ENCODE measurements around the gene WRNIP1. TPM values are rescaled to one million over a fixed set of nuclear protein-coding genes. Genes with fewer than 3 reads are reported as not detected.
A peak's percentile ranks its signal among the peaks of the same experiment; 100 is the strongest.

WRNIP1 gene
- total RNA-seq, result 10 to 100 TPM; 70.6 to 99.9 (median 84.1) TPM

DNA sequence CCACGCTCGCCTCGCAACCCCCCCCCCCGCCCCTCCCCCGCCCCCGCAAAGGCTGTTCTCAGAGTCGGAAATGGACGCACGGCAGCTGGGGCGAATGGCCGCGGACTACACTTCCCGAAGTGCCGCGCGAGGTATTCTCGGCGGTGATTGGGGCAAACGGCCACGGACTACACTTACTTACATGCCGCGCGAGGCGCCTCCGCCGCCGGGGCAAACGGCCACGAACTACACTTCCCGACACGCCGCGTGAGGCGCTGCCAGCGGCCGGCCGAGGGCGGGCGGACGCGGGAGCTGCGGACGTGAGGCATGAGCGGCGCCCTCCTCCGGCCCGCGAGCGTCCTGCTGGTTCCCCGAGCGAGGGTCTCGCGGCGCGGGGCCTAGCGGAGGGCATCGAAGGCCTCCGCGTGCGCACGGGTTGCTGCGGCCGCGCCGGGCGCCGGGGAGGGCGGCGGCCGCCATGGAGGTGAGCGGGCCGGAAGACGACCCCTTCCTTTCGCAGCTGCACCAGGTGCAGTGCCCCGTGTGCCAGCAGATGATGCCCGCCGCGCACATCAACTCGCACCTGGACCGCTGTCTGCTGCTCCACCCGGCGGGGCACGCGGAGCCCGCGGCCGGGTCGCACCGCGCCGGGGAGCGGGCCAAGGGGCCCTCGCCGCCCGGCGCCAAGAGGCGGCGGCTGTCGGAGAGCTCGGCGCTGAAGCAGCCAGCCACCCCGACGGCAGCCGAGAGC, at the start of gene WRNIP1:
TSS of gene WRNIP1 (plus strand) at position 228 of the 730 bp plus-strand sequence. CDS start at position 458, 230 bp downstream.
- TF ChIP-seq POLR2A (IDR thresholded peaks at IDR 0.05), result peak; percentile 75 to 97
- TF ChIP-seq, protein P1, sequence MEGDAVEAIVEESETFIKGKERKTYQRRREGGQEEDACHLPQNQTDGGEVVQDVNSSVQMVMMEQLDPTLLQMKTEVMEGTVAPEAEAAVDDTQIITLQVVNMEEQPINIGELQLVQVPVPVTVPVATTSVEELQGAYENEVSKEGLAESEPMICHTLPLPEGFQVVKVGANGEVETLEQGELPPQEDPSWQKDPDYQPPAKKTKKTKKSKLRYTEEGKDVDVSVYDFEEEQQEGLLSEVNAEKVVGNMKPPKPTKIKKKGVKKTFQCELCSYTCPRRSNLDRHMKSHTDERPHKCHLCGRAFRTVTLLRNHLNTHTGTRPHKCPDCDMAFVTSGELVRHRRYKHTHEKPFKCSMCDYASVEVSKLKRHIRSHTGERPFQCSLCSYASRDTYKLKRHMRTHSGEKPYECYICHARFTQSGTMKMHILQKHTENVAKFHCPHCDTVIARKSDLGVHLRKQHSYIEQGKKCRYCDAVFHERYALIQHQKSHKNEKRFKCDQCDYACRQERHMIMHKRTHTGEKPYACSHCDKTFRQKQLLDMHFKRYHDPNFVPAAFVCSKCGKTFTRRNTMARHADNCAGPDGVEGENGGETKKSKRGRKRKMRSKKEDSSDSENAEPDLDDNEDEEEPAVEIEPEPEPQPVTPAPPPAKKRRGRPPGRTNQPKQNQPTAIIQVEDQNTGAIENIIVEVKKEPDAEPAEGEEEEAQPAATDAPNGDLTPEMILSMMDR (IDR thresholded peaks at IDR 0.05), result peak in 5 of 6 experiments; percentile 45 to 83 (median 73)
- 0% methylated on average over 1 of the region's 104 CpGs; no CpG with 5 or more reads in 1 of the 2 donors for WGBS, 2 donors
- Histone ChIP-seq H3K4me3 (replicated peaks in 1 of 3) (peak within 1 kb of the TSS; percentile 77 to 79 (median 79)), H3K36me3 (no peaks in the 10 kb centered on the region), H3K9me3 (no peaks in the 10 kb centered on the region), H3K4me1 (peaks cover 29% of the 10 kb centered on the region in 2 donors), H3K27ac (peak within 1 kb of the TSS; percentile 94 to 98 (median 95)), H3K27me3 (no peaks in the 10 kb centered on the region)
- intact Hi-C loops (cut with DNase I), result no loop called here
- DNase-seq, result peak; percentile 99 to 100

DNA sequence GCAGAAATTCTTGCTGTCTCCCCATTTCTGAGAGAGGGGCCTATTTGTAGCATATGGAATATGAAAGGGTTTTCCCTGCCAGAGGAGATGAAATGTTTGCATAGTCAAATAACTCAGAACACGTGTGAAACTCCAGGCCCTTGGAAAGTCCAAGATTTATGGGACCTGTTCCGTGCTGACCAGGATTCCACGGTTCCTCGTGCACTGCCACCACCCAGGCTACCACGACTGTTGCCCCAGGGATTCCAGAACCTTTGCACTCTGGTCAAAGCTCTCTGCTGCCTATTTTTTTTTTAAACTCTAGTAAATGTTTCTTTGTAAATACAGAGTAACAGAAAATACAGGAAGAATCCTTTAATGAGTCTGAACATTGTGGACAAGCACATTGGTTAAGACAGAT, 49.5 kb upstream of the WRNIP1 start:
- Histone ChIP-seq H3K4me3 (replicated peaks in 1 of 3) (no peak overlapping the region), H3K27ac (no peak overlapping the region), H3K9me3 (no peaks in the 10 kb centered on the region), H3K36me3 (no peaks in the 10 kb centered on the region), H3K4me1 (no peaks in the 10 kb centered on the region), H3K27me3 (no peaks in the 10 kb centered on the region)
- DNase-seq, result no peak
- intact Hi-C loops (cut with DNase I), result no loop called here
- no peak for TF ChIP-seq POLR2A (IDR thresholded peaks at IDR 0.05)
- TF ChIP-seq, protein P1 (IDR thresholded peaks at IDR 0.05), result no peak
- WGBS, 2 donors, result 83 to 89% methylated on average over 5 of the region's 5 CpGs

- H3K27me3 ChIP-seq, result no peaks in the 10 kb centered on the region
- no peaks in the 10 kb centered on the region for H3K36me3 ChIP-seq
- no peak for DNase-seq
- TF ChIP-seq, protein P1 (IDR thresholded peaks at IDR 0.05), result no peak
- TF ChIP-seq POLR2A (IDR thresholded peaks at IDR 0.05), result no peak
- WGBS, 2 donors, result 86 to 89% methylated on average over 9 of the region's 9 CpGs
- H3K9me3 ChIP-seq, result no peaks in the 10 kb centered on the region
- no peak overlapping the region for H3K4me3 ChIP-seq (replicated peaks in 1 of 3)
- intact Hi-C loops (cut with DNase I), result no loop called here
- no peaks in the 10 kb centered on the region for H3K4me1 ChIP-seq
- no peak overlapping the region for H3K27ac ChIP-seq
Observed at GRCh38 chr6:2716936-2717700, 48.1 kb upstream of the WRNIP1 start.

DNA sequence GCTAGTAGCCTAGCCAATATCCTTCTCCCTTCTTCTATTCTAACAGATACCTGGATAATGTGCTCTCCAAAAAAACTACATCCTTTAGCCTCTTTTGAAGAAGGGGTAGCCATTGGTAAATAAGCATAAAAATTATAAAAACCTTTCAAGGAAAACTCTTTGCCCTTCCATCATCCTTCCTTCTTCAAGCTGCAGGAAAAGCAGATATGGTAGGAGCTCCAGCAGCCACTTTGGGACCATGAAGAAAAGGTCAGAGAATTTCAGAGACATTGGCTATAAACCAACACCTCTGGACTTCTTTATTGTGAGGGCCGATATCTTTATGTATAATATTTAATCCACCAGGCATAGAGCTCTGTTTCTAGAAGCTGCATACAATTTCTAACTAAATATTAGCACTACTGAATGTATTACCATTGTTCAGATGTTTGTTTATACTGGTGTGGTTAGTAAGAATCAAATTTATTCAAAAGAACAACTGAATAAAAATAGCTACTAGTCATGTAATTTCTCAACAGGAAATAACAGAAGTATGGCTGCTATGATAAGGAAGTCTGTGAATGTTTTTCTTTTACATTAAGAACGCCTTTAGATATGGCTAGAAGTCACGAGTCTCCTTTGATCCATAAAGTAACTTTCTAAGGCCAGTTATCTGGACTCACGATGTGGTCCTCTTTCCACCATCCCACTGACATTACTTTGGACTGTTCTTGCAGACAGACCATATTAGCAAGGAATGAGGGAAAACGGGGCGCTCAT, 46.7 kb upstream of the WRNIP1 start:
- Histone ChIP-seq H3K9me3 (no peaks in the 10 kb centered on the region), H3K27me3 (no peaks in the 10 kb centered on the region), H3K4me1 (no peaks in the 10 kb centered on the region), H3K27ac (no peak overlapping the region), H3K36me3 (no peaks in the 10 kb centered on the region), H3K4me3 (replicated peaks in 1 of 3) (no peak overlapping the region)
- WGBS, 2 donors, result 75 to 82% methylated on average over 6 of the region's 6 CpGs
- intact Hi-C loops (cut with DNase I), result no loop called here
- TF ChIP-seq, protein P1 (IDR thresholded peaks at IDR 0.05), result no peak
- TF ChIP-seq POLR2A (IDR thresholded peaks at IDR 0.05), result no peak
- no peak for DNase-seq

Measured in thyroid gland (tissue), 4 donors.